Neural crest cell (in vitro differentiated cells): Measurements from ENCODE around the gene NAV1. TPM values are rescaled to one million over a fixed set of nuclear protein-coding genes. Genes with fewer than 3 reads are reported as not detected.

ENCODE experiments used
- DNase-seq: peaks from one replicate; pipeline ENCODE4 v3.0.0; 2021; ENCODE audit warnings: low read depth, mixed read lengths, low spot score
- H3K27ac Mint-ChIP-seq: one replicate; pipeline ENCODE4 v1.8.0; 2021; ENCODE audit warnings: mild to moderate bottlenecking, mixed read lengths; ENCODE audit not compliant: unreplicated experiment
- H3K27me3 Mint-ChIP-seq: 2 replicates; pipeline ENCODE4 v1.8.0; 2021; ENCODE audit warnings: low read depth, mild to moderate bottlenecking, mixed read lengths
- H3K36me3 Mint-ChIP-seq: 2 replicates; pipeline ENCODE4 v1.8.0; 2021; ENCODE audit warnings: low read depth, mild to moderate bottlenecking, mixed read lengths
- H3K4me1 Mint-ChIP-seq: 2 replicates; pipeline ENCODE4 v1.8.0; 2021; ENCODE audit warnings: mixed read lengths
- H3K4me3 Mint-ChIP-seq: one replicate; pipeline ENCODE4 v1.8.0; 2021; ENCODE audit warnings: mild to moderate bottlenecking, mixed read lengths
- H3K9me3 Mint-ChIP-seq: 2 replicates; pipeline ENCODE4 v1.8.0; 2021; ENCODE audit warnings: mixed read lengths
- total RNA-seq: library from RNA; stranded (reverse); gene quantifications from 2 replicates; pipeline ENCODE4 v1.2.1, GENCODE V29; 2021
- TF ChIP-seq, protein P1 (sequence below): fragments of 200-600 bp; sonication (generic); conservative IDR thresholded peaks from 2 replicates; pipeline ENCODE4 v1.5.0; 2021; ENCODE audit warnings: antibody characterized with exemption, mild to moderate bottlenecking

The NAV1 gene
- total RNA-seq, 1 donor from 2014 or later, result 47.3 TPM

GRCh38 chr1:201551877-201552731, 13.2 kb downstream of the NAV1 start:
- TF ChIP-seq, protein P1, sequence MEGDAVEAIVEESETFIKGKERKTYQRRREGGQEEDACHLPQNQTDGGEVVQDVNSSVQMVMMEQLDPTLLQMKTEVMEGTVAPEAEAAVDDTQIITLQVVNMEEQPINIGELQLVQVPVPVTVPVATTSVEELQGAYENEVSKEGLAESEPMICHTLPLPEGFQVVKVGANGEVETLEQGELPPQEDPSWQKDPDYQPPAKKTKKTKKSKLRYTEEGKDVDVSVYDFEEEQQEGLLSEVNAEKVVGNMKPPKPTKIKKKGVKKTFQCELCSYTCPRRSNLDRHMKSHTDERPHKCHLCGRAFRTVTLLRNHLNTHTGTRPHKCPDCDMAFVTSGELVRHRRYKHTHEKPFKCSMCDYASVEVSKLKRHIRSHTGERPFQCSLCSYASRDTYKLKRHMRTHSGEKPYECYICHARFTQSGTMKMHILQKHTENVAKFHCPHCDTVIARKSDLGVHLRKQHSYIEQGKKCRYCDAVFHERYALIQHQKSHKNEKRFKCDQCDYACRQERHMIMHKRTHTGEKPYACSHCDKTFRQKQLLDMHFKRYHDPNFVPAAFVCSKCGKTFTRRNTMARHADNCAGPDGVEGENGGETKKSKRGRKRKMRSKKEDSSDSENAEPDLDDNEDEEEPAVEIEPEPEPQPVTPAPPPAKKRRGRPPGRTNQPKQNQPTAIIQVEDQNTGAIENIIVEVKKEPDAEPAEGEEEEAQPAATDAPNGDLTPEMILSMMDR, result no peak
- Mint-ChIP-seq H3K9me3 (no peaks in the 10 kb centered on the region), H3K27ac (peak overlapping the region; percentile 52), H3K4me1 (peaks cover 34% of the 10 kb centered on the region), H3K36me3 (no peaks in the 10 kb centered on the region), H3K27me3 (peaks cover 10% of the 10 kb centered on the region), H3K4me3 (no peak overlapping the region)
- DNase-seq, result no peak

GRCh38 chr1:201552941-201553351, 14.0 kb downstream of the NAV1 start:
- TF ChIP-seq, protein P1, result no peak
- H3K36me3 Mint-ChIP-seq, result no peaks in the 10 kb centered on the region
- peak overlapping the region; percentile 22 for H3K27ac Mint-ChIP-seq
- no peak overlapping the region for H3K4me3 Mint-ChIP-seq
- H3K27me3 Mint-ChIP-seq, result peaks cover 3% of the 10 kb centered on the region
- no peaks in the 10 kb centered on the region for H3K9me3 Mint-ChIP-seq
- DNase-seq, result no peak
- peaks cover 35% of the 10 kb centered on the region for H3K4me1 Mint-ChIP-seq

DNA sequence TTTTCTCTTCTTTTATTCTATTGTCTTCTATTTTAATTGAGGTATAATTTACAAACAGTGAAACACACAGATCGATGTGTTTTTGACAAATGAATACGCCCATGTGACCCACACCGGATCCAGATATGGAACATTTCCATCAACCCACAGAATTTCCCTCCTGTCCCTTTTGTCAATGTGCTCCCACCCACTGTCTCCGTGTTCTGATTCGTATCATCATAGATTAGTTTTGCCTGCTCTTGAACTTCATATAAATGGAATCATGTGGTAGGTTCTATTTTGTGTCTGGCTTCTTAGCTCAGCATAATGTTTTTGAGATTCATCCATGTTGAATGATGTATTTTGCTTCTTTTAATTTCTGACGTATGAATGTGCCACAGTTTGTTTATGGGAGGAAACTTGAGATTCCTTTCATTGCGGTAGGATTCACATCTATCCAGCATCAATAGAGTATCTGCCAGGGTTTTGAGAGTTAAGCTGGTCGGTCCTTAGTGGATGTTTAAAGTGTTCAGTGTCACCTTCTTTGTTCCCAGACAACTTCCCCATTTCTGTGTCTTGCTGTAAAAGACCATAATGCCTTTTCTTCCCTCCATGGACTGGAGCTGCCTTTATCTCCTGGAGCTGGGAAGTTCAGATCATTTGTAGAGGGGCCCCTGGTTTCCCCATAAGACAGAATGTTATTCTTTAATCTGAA, 14.7 kb downstream of the NAV1 start:
- Mint-ChIP-seq H3K36me3 (no peaks in the 10 kb centered on the region), H3K27me3 (no peaks in the 10 kb centered on the region), H3K9me3 (no peaks in the 10 kb centered on the region), H3K4me3 (no peak overlapping the region), H3K4me1 (peaks cover 35% of the 10 kb centered on the region), H3K27ac (no peak overlapping the region)
- DNase-seq, result no peak
- TF ChIP-seq, protein P1, result no peak

- no peak for DNase-seq
- H3K27ac Mint-ChIP-seq, result no peak overlapping the region
- no peaks in the 10 kb centered on the region for H3K9me3 Mint-ChIP-seq
- TF ChIP-seq, protein P1, result no peak
- peaks cover 35% of the 10 kb centered on the region for H3K4me1 Mint-ChIP-seq
- H3K27me3 Mint-ChIP-seq, result no peaks in the 10 kb centered on the region
- H3K36me3 Mint-ChIP-seq, result no peaks in the 10 kb centered on the region
- H3K4me3 Mint-ChIP-seq, result no peak overlapping the region
Observed at GRCh38 chr1:201554190-201554600, 15.3 kb downstream of the NAV1 start.

DNA sequence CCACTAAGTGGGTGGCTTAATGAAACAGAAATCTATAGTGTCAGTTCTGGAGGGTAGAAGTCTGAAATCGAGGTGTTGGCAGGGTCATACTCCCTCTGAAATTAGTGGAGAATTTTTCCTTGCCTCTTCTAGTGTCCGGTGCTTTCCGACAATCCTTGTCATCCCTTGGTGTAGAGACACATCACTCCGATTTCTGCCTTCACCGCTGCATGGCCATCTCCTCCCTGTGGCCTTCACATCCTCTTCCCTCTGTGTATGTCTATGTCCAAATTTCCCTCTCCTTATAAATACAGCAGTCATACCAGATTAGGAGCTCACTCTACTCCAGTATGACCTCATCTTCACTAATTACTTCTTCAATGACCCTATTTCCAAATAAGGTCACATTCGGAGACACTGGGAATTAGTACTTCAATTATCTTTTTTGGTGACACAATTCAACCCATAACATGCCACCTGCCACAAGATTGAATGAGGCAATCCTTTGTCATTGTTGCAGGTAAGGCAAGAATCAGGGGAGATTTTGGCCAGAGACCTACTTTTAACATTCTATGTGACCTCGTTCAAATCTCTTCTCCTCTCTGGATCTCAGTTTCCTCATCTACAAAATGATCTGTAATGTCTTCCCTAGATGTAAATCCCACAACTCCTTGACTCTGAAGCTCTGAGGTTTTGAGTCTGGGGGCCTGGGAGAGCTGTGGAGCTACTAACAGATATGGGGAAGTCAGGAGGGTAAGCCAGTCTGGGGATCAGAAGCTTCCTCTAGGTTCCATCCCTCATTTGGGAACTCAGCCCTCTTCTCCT, 16.1 kb downstream of the NAV1 start:
- no peak overlapping the region for H3K4me3 Mint-ChIP-seq
- peaks cover 42% of the 10 kb centered on the region for H3K4me1 Mint-ChIP-seq
- H3K27me3 Mint-ChIP-seq, result no peaks in the 10 kb centered on the region
- no peaks in the 10 kb centered on the region for H3K36me3 Mint-ChIP-seq
- DNase-seq, result no peak
- H3K27ac Mint-ChIP-seq, result no peak overlapping the region
- TF ChIP-seq, protein P1, result no peak
- H3K9me3 Mint-ChIP-seq, result no peaks in the 10 kb centered on the region
